ENCODE results near the gene PRKCB.

The PRKCB gene

DNA sequence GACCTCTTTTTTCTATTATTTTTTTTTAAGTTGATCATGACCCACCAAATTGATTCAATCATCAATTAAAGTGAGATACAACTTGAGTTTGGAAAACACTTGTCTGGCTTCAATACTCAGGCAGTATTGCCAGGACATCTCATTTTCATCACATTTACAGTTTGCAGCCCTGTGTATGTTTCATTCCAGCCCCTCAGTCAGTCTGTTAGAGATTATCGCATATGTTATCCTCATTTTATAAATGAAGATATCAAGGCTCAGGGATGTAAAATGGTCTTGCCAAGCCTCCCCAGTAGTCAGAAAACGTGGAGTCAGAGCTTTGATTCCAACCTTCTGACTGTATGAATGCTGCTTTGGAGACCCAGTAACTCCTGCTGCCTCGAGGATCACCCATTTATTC, 333.1 kb downstream of the PRKCB start:
- no peak for DNase-seq (ENCODE audit: low read depth, low spot score)
- TF ChIP-seq, protein P1, sequence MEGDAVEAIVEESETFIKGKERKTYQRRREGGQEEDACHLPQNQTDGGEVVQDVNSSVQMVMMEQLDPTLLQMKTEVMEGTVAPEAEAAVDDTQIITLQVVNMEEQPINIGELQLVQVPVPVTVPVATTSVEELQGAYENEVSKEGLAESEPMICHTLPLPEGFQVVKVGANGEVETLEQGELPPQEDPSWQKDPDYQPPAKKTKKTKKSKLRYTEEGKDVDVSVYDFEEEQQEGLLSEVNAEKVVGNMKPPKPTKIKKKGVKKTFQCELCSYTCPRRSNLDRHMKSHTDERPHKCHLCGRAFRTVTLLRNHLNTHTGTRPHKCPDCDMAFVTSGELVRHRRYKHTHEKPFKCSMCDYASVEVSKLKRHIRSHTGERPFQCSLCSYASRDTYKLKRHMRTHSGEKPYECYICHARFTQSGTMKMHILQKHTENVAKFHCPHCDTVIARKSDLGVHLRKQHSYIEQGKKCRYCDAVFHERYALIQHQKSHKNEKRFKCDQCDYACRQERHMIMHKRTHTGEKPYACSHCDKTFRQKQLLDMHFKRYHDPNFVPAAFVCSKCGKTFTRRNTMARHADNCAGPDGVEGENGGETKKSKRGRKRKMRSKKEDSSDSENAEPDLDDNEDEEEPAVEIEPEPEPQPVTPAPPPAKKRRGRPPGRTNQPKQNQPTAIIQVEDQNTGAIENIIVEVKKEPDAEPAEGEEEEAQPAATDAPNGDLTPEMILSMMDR (IDR thresholded peaks at IDR 0.05; ENCODE audit: low read depth, low read length): no peak
- in situ Hi-C loops (cut with HindIII; ENCODE audit: low sequenced_read_pairs): no loop called here
- no peak overlapping the region for H3K4me3 ChIP-seq (ENCODE audit: low read depth, low read length)

GRCh38 chr16:24170407-24170806, 334.6 kb downstream of the PRKCB start:
- TF ChIP-seq, protein P1 (IDR thresholded peaks at IDR 0.05; ENCODE audit: low read depth, low read length): no peak
- in situ Hi-C loops (cut with HindIII; ENCODE audit: low sequenced_read_pairs): no loop called here
- DNase-seq (ENCODE audit: low read depth, low spot score): no peak
- H3K4me3 ChIP-seq (ENCODE audit: low read depth, low read length): no peak overlapping the region

DNA sequence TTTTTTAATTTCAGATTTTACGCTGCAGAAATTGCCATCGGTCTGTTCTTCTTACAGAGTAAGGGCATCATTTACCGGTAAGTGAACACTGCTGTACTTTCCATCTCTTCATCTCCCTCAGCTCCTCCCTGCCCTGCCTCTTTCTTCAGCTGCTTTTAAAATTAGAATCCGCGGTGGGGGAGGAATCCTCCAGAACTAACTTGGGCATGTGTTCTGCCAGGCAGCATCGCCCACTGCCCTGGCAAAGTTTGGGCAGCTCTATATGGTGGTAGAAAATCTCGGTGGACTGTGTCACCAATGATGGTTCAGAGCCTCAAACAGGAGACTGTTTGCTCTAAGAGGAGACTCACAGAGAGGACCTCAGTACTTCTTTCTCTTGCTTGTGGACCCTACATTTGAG, 338.7 kb downstream of the PRKCB start:
- in situ Hi-C loops (cut with HindIII; ENCODE audit: low sequenced_read_pairs): no loop called here
- H3K4me3 ChIP-seq (ENCODE audit: low read depth, low read length): no peak overlapping the region
- TF ChIP-seq, protein P1 (IDR thresholded peaks at IDR 0.05; ENCODE audit: low read depth, low read length): no peak
- no peak for DNase-seq (ENCODE audit: low read depth, low spot score)

DNA sequence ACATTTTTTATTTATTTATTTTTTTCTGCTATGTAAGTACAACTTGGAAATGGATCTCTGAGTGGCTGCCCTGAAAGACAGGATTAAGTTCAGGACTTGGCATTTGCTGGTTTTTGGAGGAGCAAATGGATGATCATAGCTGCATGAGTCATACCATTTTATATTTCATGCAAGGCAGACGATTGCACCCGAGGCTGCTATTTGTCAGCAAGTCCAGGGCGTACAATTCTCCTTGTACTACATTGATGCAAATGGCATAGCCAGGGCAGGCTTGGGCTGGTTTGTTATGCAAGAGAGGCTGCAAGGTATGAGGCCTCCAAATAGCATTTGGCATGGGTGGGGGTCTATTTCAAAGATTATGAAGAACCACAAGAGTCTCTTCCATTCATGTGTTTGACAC, 339.2 kb downstream of the PRKCB start:
- in situ Hi-C loops (cut with HindIII; ENCODE audit: low sequenced_read_pairs): no loop called here
- no peak overlapping the region for H3K4me3 ChIP-seq (ENCODE audit: low read depth, low read length)
- TF ChIP-seq, protein P1 (IDR thresholded peaks at IDR 0.05; ENCODE audit: low read depth, low read length): no peak
- no peak for DNase-seq (ENCODE audit: low read depth, low spot score)

GRCh38 chr16:24178496-24178895, 342.7 kb downstream of the PRKCB start:
- in situ Hi-C loops (cut with HindIII; ENCODE audit: low sequenced_read_pairs): no loop called here
- TF ChIP-seq, protein P1 (IDR thresholded peaks at IDR 0.05; ENCODE audit: low read depth, low read length): no peak
- H3K4me3 ChIP-seq (ENCODE audit: low read depth, low read length): no peak overlapping the region
- DNase-seq (ENCODE audit: low read depth, low spot score): no peak

- TF ChIP-seq, protein P1 (IDR thresholded peaks at IDR 0.05; ENCODE audit: low read depth, low read length): no peak
- in situ Hi-C loops (cut with HindIII; ENCODE audit: low sequenced_read_pairs): no loop called here
- DNase-seq (ENCODE audit: low read depth, low spot score): no peak
- H3K4me3 ChIP-seq (ENCODE audit: low read depth, low read length): no peak overlapping the region
Measured at GRCh38 chr16:24180451-24180850, 344.7 kb downstream of the PRKCB start.

DNA sequence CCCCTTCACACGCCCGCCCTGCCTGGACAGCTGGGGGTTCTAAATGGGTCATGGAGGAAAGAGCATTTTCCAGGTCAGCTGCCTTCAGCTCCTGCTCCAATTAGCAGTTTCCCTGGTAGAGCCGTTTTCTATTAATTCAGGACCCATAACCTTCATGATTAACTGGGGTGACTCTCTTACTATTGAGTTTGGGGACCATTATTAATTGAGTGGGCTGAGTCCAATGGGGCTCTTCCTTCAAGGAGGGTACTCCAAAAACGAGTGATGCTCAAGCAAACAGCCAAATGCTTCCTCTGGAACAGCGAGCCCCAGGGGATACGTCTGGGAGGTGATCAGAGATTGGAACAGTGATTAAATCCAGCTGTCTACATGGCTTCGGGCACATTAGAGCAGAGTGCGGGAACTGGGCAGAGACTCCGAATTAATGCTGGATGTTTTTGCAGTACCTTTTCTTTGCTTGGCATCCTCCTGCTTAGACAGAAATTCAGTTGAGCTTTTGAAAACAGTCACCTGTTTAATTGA, 352.3 kb downstream of the PRKCB start:
- no peak overlapping the region for H3K4me3 ChIP-seq (ENCODE audit: low read depth, low read length)
- in situ Hi-C loops (cut with HindIII; ENCODE audit: low sequenced_read_pairs): no loop called here
- DNase-seq (ENCODE audit: low read depth, low spot score): no peak
- TF ChIP-seq, protein P1 (IDR thresholded peaks at IDR 0.05; ENCODE audit: low read depth, low read length): no peak

Measured in astrocyte of the spinal cord (primary cell).